Astrocyte (in vitro differentiated cells and primary cell): ENCODE results near the gene ACADSB.

ENCODE experiments used
- EZH2 ChIP-seq: IDR thresholded peaks from 2 replicates; pipeline ENCODE4 v1.6.1; 2012; ENCODE audit warnings: mild to moderate bottlenecking, low read length, inconsistent platforms; ENCODE audit not compliant: insufficient read depth
- TF ChIP-seq, protein P1 (sequence below): IDR thresholded peaks from 2 replicates; pipeline ENCODE4 v1.5.1; 2011; ENCODE audit warnings: low read depth, mild to moderate bottlenecking, inconsistent platforms, low read length, moderate library complexity; ENCODE audit not compliant: insufficient read depth

DNA sequence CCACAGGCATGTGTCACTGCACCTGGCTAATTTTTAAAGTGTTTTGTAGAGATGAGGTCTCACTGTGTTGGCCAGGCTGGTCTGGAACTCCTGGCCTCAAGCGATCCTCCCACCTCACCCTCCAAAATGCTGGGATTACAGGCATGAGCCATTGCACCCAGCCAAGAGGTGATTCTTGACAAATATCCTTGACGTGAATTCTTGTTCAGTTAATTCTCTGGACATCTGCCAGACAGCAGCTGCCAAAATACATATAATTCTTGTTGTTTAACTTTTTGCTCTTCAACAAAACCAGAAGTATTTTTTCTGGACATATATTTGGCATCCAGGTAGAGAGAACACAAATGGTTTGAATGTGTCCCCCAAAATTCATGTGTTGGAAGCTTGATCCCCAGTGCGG is 3.2 kb downstream of the ACADSB start:
- TF ChIP-seq, protein P1, sequence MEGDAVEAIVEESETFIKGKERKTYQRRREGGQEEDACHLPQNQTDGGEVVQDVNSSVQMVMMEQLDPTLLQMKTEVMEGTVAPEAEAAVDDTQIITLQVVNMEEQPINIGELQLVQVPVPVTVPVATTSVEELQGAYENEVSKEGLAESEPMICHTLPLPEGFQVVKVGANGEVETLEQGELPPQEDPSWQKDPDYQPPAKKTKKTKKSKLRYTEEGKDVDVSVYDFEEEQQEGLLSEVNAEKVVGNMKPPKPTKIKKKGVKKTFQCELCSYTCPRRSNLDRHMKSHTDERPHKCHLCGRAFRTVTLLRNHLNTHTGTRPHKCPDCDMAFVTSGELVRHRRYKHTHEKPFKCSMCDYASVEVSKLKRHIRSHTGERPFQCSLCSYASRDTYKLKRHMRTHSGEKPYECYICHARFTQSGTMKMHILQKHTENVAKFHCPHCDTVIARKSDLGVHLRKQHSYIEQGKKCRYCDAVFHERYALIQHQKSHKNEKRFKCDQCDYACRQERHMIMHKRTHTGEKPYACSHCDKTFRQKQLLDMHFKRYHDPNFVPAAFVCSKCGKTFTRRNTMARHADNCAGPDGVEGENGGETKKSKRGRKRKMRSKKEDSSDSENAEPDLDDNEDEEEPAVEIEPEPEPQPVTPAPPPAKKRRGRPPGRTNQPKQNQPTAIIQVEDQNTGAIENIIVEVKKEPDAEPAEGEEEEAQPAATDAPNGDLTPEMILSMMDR = no peak
- TF ChIP-seq EZH2 = no peak
